BE2C (cell line): Measurements from ENCODE around the gene DTX1.

Experiments
- DNase-seq: peaks from one replicate; pipeline ENCODE4 v3.0.0-alpha.2; 2020
- H3K27me3 ChIP-seq: fragments of 250-450 bp; sonication (Bioruptor Pico); 2 replicates; pipeline ENCODE4 v1.5.1; 2020; ENCODE audit warnings: mild to moderate bottlenecking
- H3K36me3 ChIP-seq: fragments of 250-450 bp; sonication (Bioruptor Pico); 2 replicates; pipeline ENCODE4 v1.5.1; 2020; ENCODE audit warnings: mild to moderate bottlenecking
- H3K4me1 ChIP-seq: fragments of 250-450 bp; sonication (Bioruptor Pico); 2 replicates; pipeline ENCODE4 v1.5.1; 2020
- H3K4me3 ChIP-seq: 2 replicates; pipeline ENCODE4 v1.5.1; 2011; ENCODE audit warnings: low read depth, low read length
- H3K9me3 ChIP-seq: fragments of 250-450 bp; sonication (Bioruptor Pico); 2 replicates; pipeline ENCODE4 v1.5.1; 2020
- TF ChIP-seq, protein P1 (sequence below): IDR thresholded peaks from 2 replicates; pipeline ENCODE4 v1.5.1; 2012; ENCODE audit warnings: mild to moderate bottlenecking, low read depth, low read length

Gene DTX1

GRCh38 chr12:113092607-113093408 lies 36.3 kb downstream of the DTX1 start:
- H3K27me3 ChIP-seq = no peaks in the 10 kb centered on the region
- peaks cover under 1% of the 10 kb centered on the region; the same call in 1 of the 2 replicates for H3K4me1 ChIP-seq
- no peaks in the 10 kb centered on the region for H3K9me3 ChIP-seq
- no peaks in the 10 kb centered on the region for H3K36me3 ChIP-seq
- TF ChIP-seq, protein P1, sequence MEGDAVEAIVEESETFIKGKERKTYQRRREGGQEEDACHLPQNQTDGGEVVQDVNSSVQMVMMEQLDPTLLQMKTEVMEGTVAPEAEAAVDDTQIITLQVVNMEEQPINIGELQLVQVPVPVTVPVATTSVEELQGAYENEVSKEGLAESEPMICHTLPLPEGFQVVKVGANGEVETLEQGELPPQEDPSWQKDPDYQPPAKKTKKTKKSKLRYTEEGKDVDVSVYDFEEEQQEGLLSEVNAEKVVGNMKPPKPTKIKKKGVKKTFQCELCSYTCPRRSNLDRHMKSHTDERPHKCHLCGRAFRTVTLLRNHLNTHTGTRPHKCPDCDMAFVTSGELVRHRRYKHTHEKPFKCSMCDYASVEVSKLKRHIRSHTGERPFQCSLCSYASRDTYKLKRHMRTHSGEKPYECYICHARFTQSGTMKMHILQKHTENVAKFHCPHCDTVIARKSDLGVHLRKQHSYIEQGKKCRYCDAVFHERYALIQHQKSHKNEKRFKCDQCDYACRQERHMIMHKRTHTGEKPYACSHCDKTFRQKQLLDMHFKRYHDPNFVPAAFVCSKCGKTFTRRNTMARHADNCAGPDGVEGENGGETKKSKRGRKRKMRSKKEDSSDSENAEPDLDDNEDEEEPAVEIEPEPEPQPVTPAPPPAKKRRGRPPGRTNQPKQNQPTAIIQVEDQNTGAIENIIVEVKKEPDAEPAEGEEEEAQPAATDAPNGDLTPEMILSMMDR = peak; percentile 3; the same call in 1 of the 2 replicates
- DNase-seq = no peak
- H3K4me3 ChIP-seq = no peak overlapping the region

- Histone ChIP-seq H3K36me3 (no peaks in the 10 kb centered on the region), H3K9me3 (no peaks in the 10 kb centered on the region), H3K27me3 (no peaks in the 10 kb centered on the region), H3K4me1 (peaks cover 5% of the 10 kb centered on the region), H3K4me3 (no peak overlapping the region)
- TF ChIP-seq, protein P1 = no peak
- no peak for DNase-seq
These were observed 37.0 kb downstream of the DTX1 start for GRCh38 chr12:113093409-113094101.

DNA sequence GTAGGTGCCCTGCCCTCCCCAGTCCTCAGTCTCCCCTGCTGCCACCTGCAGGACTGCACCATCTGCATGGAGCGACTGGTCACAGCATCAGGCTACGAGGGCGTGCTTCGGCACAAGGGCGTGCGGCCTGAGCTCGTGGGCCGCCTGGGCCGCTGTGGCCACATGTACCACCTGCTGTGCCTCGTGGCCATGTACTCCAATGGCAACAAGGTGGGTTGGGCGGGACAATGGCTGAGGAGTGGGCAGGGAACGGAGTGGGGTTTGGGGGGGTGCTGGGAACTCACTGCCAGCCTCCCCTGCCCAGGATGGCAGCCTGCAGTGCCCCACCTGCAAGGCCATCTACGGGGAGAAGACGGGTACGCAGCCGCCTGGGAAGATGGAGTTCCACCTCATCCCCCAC lies 38.2 kb downstream of the DTX1 start:
- Histone ChIP-seq H3K4me1 (peaks cover 5% of the 10 kb centered on the region), H3K4me3 (no peak overlapping the region), H3K9me3 (no peaks in the 10 kb centered on the region), H3K27me3 (no peaks in the 10 kb centered on the region), H3K36me3 (no peaks in the 10 kb centered on the region)
- DNase-seq = no peak
- TF ChIP-seq, protein P1 = no peak

- H3K4me1 ChIP-seq = peaks cover 5% of the 10 kb centered on the region
These were observed 38.9 kb downstream of the DTX1 start for GRCh38 chr12:113095405-113095804.

GRCh38 chr12:113096675-113097461 lies 40.3 kb downstream of the DTX1 start:
- Histone ChIP-seq H3K9me3 (no peaks in the 10 kb centered on the region), H3K27me3 (no peaks in the 10 kb centered on the region), H3K4me1 (peaks cover 5% of the 10 kb centered on the region), H3K36me3 (no peaks in the 10 kb centered on the region), H3K4me3 (no peak overlapping the region)
- DNase-seq = no peak
- TF ChIP-seq, protein P1 = no peak

More at GRCh38 chr12:113095405-113095804, 38.9 kb downstream of the DTX1 start:
- H3K27me3 ChIP-seq = no peaks in the 10 kb centered on the region
- H3K36me3 ChIP-seq = no peaks in the 10 kb centered on the region
- H3K9me3 ChIP-seq = no peaks in the 10 kb centered on the region
- TF ChIP-seq, protein P1 = no peak
- no peak overlapping the region for H3K4me3 ChIP-seq
- DNase-seq = no peak
